Lung (tissue), 12 donors: Measurements from ENCODE around the gene CHSY1. TPM values are rescaled to one million over a fixed set of nuclear protein-coding genes. Genes with fewer than 3 reads are reported as not detected.
A peak's percentile ranks its signal among the peaks of the same experiment; 100 is the strongest.
"Not testable (repeated sequence)": the region's sequence is repeated elsewhere in the genome, so short reads cannot be mapped to it uniquely, and the experiment has no call there.

ENCODE experiments used
- ATAC-seq: fragments of 200-7000 bp; cut with Tn5 transposase; one replicate; pipeline ENCODE4 v1.9.1; 2020; ENCODE audit warnings: moderate number of reproducible peaks; ENCODE audit not compliant: insufficient read depth, low FRiP score
- DNase-seq, 3 donors: peaks; one replicate each; pipeline ENCODE4 v3.0.0-alpha.2; 2013 to 2017
- H3K27ac ChIP-seq, 2 donors: one replicate each; pipeline ENCODE4 v1.5.1; 2013; ENCODE audit warnings: mild to moderate bottlenecking in 2 of 2, moderate library complexity in 2 of 2, control low read depth in 1 of 2, inconsistent platforms in 1 of 2, low read depth in 1 of 2, low read length in 1 of 2
- H3K27me3 ChIP-seq, 3 donors: one replicate each; pipeline ENCODE4 v1.5.1; 2013; ENCODE audit warnings: low read length in 2 of 3; ENCODE audit not compliant: control insufficient read depth in 3 of 3, insufficient read depth in 3 of 3
- H3K36me3 ChIP-seq, 4 donors: one replicate each; pipeline ENCODE4 v1.5.1; 2013; ENCODE audit warnings: low read length in 4 of 4, mild to moderate bottlenecking in 1 of 4, moderate library complexity in 1 of 4; ENCODE audit not compliant: control insufficient read depth in 4 of 4, insufficient read depth in 4 of 4
- H3K4me1 ChIP-seq, 5 donors: one replicate each; pipeline ENCODE4 v1.5.1; 2013; ENCODE audit warnings: low read length in 5 of 5, mild to moderate bottlenecking in 2 of 5, moderate library complexity in 1 of 5; ENCODE audit not compliant: control insufficient read depth in 5 of 5, insufficient read depth in 5 of 5
- H3K4me3 ChIP-seq: one replicate; pipeline ENCODE4 v1.5.1; 2013; ENCODE audit warnings: mild to moderate bottlenecking, control low read depth, moderate library complexity
- H3K9ac ChIP-seq, 2 donors: one replicate each; pipeline ENCODE4 v1.5.1; 2013; ENCODE audit warnings: low read length in 2 of 2, control low read depth in 1 of 2; ENCODE audit not compliant: insufficient read depth in 1 of 2
- H3K9me3 ChIP-seq, 4 donors: one replicate each; pipeline ENCODE4 v1.5.1; 2013; ENCODE audit warnings: low read length in 3 of 4, mild to moderate bottlenecking in 1 of 4, moderate library complexity in 1 of 4; ENCODE audit not compliant: control insufficient read depth in 4 of 4, insufficient read depth in 3 of 4
- CTCF ChIP-seq: IDR thresholded peaks from 2 replicates; pipeline ENCODE4 v1.5.1; 2012; ENCODE audit warnings: mild to moderate bottlenecking; ENCODE audit errors: control extremely low read depth, extremely low read depth
- WGBS, 2 donors: extraction: QIAGEN DNeasy Blood & Tissue Kit; methylation state at CpG; one replicate each; pipeline ENCODE4 v1.1.7; 2013; 5-methylcytosine and 5-hydroxymethylcytosine counted together
- polyA plus RNA-seq, 2 donors: library from polyadenylated mRNA; stranded (reverse); fragments of 200-250 nt; gene quantifications; one replicate each; pipeline ENCODE4 v1.2.1, GENCODE V29; 2013
- total RNA-seq, 2 donors: library from RNA; depleted of rRNA in 1 of 2; stranded (reverse); fragments of >200 nt in 1 of 2; gene quantifications; one replicate each; pipeline ENCODE4 v1.2.1, GENCODE V29; 2014 to 2021
- donor health status: control.
- donor health status: control.
- donor health status: Bipolar disorder and iron deficiency.
- donor health status: healthy.
- donor health status: DM: yes; HTN: yes; CAD: no.

Gene CHSY1
- total and polyA plus RNA-seq, 4 donors, result 11.8 to 52.2 (median 30.4) TPM

GRCh38 chr15:101288905-101289513, 37.2 kb upstream of the CHSY1 start:
- H3K27ac ChIP-seq, result no peak overlapping the region
- H3K27me3 ChIP-seq, result no peaks in the 10 kb centered on the region
- DNase-seq (peak in 2 of 3 donors; percentile 49 to 56), ATAC-seq (no peak)
- peaks cover 1 to 9% (median 8%) of the 10 kb centered on the region in 5 donors for H3K4me1 ChIP-seq
- peaks cover 13 to 51% (median 27%) of the 10 kb centered on the region in 4 donors for H3K36me3 ChIP-seq
- H3K9me3 ChIP-seq, result no peaks in the 10 kb centered on the region
- 81 to 82% methylated on average over 8 of the region's 8 CpGs for WGBS, 2 donors
- peak; percentile 25 for TF ChIP-seq CTCF
- H3K9ac ChIP-seq, result no peak overlapping the region
- no peak overlapping the region for H3K4me3 ChIP-seq

GRCh38 chr15:101287342-101287741, 35.5 kb upstream of the CHSY1 start:
- not testable (repeated sequence) for DNase-seq, H3K9ac ChIP-seq, ATAC-seq, H3K4me1 ChIP-seq, H3K9me3 ChIP-seq, H3K4me3 ChIP-seq, H3K27me3 ChIP-seq, H3K27ac ChIP-seq
- WGBS, 2 donors, result 96% methylated on average over 6 of the region's 6 CpGs
- H3K36me3 ChIP-seq, result peaks cover 23 to 55% (median 37%) of the 10 kb centered on the region in 4 donors

- Histone ChIP-seq H3K36me3 (peaks cover 25 to 51% (median 43%) of the 10 kb centered on the region in 4 donors), H3K4me3 (no peak overlapping the region), H3K4me1 (no peaks in the 10 kb centered on the region), H3K9me3 (no peaks in the 10 kb centered on the region), H3K27ac (no peak overlapping the region), H3K9ac (no peak overlapping the region), H3K27me3 (no peaks in the 10 kb centered on the region)
- 83 to 92% methylated on average over 9 of the region's 9 CpGs for WGBS, 2 donors
- ATAC-seq (no peak), DNase-seq (no peak)
- TF ChIP-seq CTCF, result no peak
Observed at GRCh38 chr15:101286471-101287114, 34.7 kb upstream of the CHSY1 start.

- Histone ChIP-seq H3K27me3 (no peaks in the 10 kb centered on the region), H3K9ac (no peak overlapping the region), H3K4me3 (no peak overlapping the region), H3K27ac (no peak overlapping the region), H3K4me1 (no peaks in the 10 kb centered on the region), H3K36me3 (peaks cover 30 to 59% (median 48%) of the 10 kb centered on the region in 4 donors), H3K9me3 (no peaks in the 10 kb centered on the region)
- DNase-seq (no peak), ATAC-seq (no peak)
- no peak for TF ChIP-seq CTCF
- WGBS, 2 donors, result 89 to 90% methylated on average over 6 of the region's 6 CpGs
Observed at GRCh38 chr15:101283931-101284330, 32.1 kb upstream of the CHSY1 start.
